Neural cell (in vitro differentiated cells): Measurements from ENCODE around the gene APOBEC3G. TPM values are rescaled to one million over a fixed set of nuclear protein-coding genes. Genes with fewer than 3 reads are reported as not detected.

Experiments
- H2AFZ ChIP-seq: fragments of 200-600, 300-800 bp; sonication (generic), shearing (Covaris generic); 2 replicates; pipeline ENCODE4 v1.6.0; 2014; ENCODE audit warnings: low read depth, mild to moderate bottlenecking, antibody characterized with exemption, low read length, moderate library complexity
- H3F3A ChIP-seq: fragments of 200-600 bp; shearing (Covaris generic); 2 replicates; pipeline ENCODE4 v1.6.1; 2016; ENCODE audit warnings: mild to moderate bottlenecking, moderate library complexity, mixed read lengths, antibody characterized with exemption, low read length; ENCODE audit not compliant: insufficient read depth, poor library complexity, severe bottlenecking
- H3K27ac ChIP-seq: fragments of 200-600, 300-800 bp; sonication (generic), shearing (Covaris generic); 2 replicates; pipeline ENCODE4 v1.5.1; 2014; ENCODE audit warnings: mild to moderate bottlenecking, low read length, moderate library complexity
- H3K27me3 ChIP-seq: fragments of 300-800, 200-600 bp; sonication (generic), shearing (Covaris generic); 2 replicates; pipeline ENCODE4 v1.6.0; 2014; ENCODE audit warnings: mild to moderate bottlenecking, low read depth, low read length, moderate library complexity; ENCODE audit not compliant: insufficient read depth
- H3K36me3 ChIP-seq: fragments of 300-800, 200-600 bp; sonication (generic), shearing (Covaris generic); 2 replicates; pipeline ENCODE4 v1.5.1; 2014; ENCODE audit warnings: mild to moderate bottlenecking, antibody characterized with exemption, low read length, moderate library complexity; ENCODE audit not compliant: insufficient read depth
- H3K4me2 ChIP-seq: fragments of 300-800, 200-600 bp; sonication (generic), shearing (Covaris generic); 2 replicates; pipeline ENCODE4 v1.6.0; 2014; ENCODE audit warnings: mild to moderate bottlenecking, low read length
- H3K4me3 ChIP-seq: fragments of 300-800, 200-600 bp; sonication (generic), shearing (Covaris generic); 2 replicates; pipeline ENCODE4 v1.5.1; 2014; ENCODE audit warnings: mild to moderate bottlenecking, low read length, moderate library complexity
- H3K79me2 ChIP-seq: fragments of 200-600 bp; shearing (Covaris generic); replicated peaks from 2 replicates; pipeline ENCODE4 v1.6.0; 2014; ENCODE audit warnings: mild to moderate bottlenecking, low read length, moderate library complexity; ENCODE audit not compliant: insufficient read depth
- H3K9ac ChIP-seq: fragments of 300-800, 200-600 bp; sonication (generic), shearing (Covaris generic); 2 replicates; pipeline ENCODE4 v1.6.1; 2016; ENCODE audit warnings: mild to moderate bottlenecking, low read length, mixed read lengths
- H3K9me2 ChIP-seq: fragments of 200-600 bp; shearing (Covaris generic); 2 replicates; pipeline ENCODE4 v1.6.1; 2016; ENCODE audit warnings: mild to moderate bottlenecking, low read length, mixed read lengths; ENCODE audit not compliant: insufficient read depth
- H3K9me3 ChIP-seq: fragments of 200-600, 300-800 bp; sonication (generic), shearing (Covaris generic); 2 replicates; pipeline ENCODE4 v1.6.1; 2016; ENCODE audit warnings: mild to moderate bottlenecking, mixed run types, low read length, moderate library complexity, mixed read lengths
- H4K20me1 ChIP-seq: fragments of 200-600 bp; shearing (Covaris generic); 2 replicates; pipeline ENCODE4 v1.6.1; 2016; ENCODE audit warnings: mild to moderate bottlenecking, mixed run types; ENCODE audit not compliant: insufficient read depth
- CTCF ChIP-seq: fragments of 450-650 bp; IDR thresholded peaks from 2 replicates; pipeline ENCODE4 v1.5.1; 2014; ENCODE audit warnings: antibody characterized with exemption, mild to moderate bottlenecking, moderate library complexity; ENCODE audit not compliant: poor library complexity, severe bottlenecking
- EP300 ChIP-seq: fragments of 450-650 bp; conservative IDR thresholded peaks from 2 replicates; pipeline ENCODE4 v1.6.1; 2014; ENCODE audit warnings: antibody characterized with exemption, mild to moderate bottlenecking, moderate library complexity; ENCODE audit not compliant: poor library complexity, severe bottlenecking
- EZH2 ChIP-seq: fragments of 200-600, 300-800 bp; shearing (Covaris generic), sonication (generic); IDR thresholded peaks from 2 replicates; pipeline ENCODE4 v1.6.1; 2014; ENCODE audit warnings: antibody characterized with exemption, low read length, borderline replicate concordance, mild to moderate bottlenecking; ENCODE audit not compliant: insufficient read depth, poor library complexity, severe bottlenecking
- MXI1 ChIP-seq: fragments of 450-650 bp; conservative IDR thresholded peaks from 2 replicates; pipeline ENCODE4 v1.6.1; 2014; ENCODE audit warnings: antibody characterized with exemption, mild to moderate bottlenecking; ENCODE audit not compliant: poor library complexity, severe bottlenecking
- POLR2AphosphoS5 ChIP-seq: IDR thresholded peaks from 2 replicates; pipeline ENCODE4 v1.6.1; 2012
- RAD21 ChIP-seq: fragments of 450-650 bp; conservative IDR thresholded peaks from 2 replicates; pipeline ENCODE4 v1.6.1; 2014; ENCODE audit warnings: antibody characterized with exemption, mild to moderate bottlenecking, moderate library complexity
- SMC3 ChIP-seq: fragments of 450-650 bp; conservative IDR thresholded peaks from 2 replicates; pipeline ENCODE4 v1.6.1; 2014; ENCODE audit warnings: antibody characterized with exemption, mild to moderate bottlenecking, moderate library complexity; ENCODE audit not compliant: poor library complexity
- TAF1 ChIP-seq: IDR thresholded peaks from 2 replicates; pipeline ENCODE4 v1.6.1; 2012; ENCODE audit warnings: low read depth
- polyA plus RNA-seq: library from polyadenylated mRNA; depleted of rRNA; stranded (reverse); fragments of >200 nt; gene quantifications from 2 replicates; pipeline ENCODE4 v1.2.3, GENCODE V29; 2014
- TF ChIP-seq, protein P1 (sequence below): IDR thresholded peaks from 2 replicates; pipeline ENCODE4 v1.6.1; 2012; ENCODE audit warnings: borderline replicate concordance

Gene APOBEC3G
- polyA plus RNA-seq, 1 donor from 2014 or later, result not detected

DNA sequence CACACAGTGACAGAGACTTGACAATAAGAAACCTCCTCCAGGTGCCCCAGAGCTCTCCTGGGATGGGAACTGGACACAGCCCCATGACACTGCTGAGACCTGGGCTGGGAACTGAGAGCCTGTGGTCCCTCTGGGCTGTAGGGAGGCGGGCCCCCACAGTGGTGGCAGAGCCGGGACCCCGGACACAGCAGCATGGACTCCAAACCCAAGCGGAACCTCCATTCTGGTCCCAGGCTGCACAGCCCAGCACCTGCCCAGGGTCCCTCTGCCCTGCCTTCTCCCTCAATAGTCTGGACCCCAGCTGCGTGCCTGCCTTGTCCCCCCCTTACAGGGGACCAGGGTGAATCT is 11.6 kb downstream of the APOBEC3G start:
- H2AFZ ChIP-seq, result no peak overlapping the region
- H4K20me1 ChIP-seq, result no peaks in the 10 kb centered on the region
- no peak overlapping the region for H3K4me3 ChIP-seq
- no peaks in the 10 kb centered on the region for H3K36me3 ChIP-seq
- no peaks in the 10 kb centered on the region for H3K79me2 ChIP-seq
- H3K27ac ChIP-seq, result no peak overlapping the region
- TF ChIP-seq MXI1 (no peak), EP300 (no peak), POLR2AphosphoS5 (no peak), CTCF (no peak), SMC3 (no peak), RAD21 (no peak), EZH2 (no peak), TAF1 (no peak)
- TF ChIP-seq, protein P1, sequence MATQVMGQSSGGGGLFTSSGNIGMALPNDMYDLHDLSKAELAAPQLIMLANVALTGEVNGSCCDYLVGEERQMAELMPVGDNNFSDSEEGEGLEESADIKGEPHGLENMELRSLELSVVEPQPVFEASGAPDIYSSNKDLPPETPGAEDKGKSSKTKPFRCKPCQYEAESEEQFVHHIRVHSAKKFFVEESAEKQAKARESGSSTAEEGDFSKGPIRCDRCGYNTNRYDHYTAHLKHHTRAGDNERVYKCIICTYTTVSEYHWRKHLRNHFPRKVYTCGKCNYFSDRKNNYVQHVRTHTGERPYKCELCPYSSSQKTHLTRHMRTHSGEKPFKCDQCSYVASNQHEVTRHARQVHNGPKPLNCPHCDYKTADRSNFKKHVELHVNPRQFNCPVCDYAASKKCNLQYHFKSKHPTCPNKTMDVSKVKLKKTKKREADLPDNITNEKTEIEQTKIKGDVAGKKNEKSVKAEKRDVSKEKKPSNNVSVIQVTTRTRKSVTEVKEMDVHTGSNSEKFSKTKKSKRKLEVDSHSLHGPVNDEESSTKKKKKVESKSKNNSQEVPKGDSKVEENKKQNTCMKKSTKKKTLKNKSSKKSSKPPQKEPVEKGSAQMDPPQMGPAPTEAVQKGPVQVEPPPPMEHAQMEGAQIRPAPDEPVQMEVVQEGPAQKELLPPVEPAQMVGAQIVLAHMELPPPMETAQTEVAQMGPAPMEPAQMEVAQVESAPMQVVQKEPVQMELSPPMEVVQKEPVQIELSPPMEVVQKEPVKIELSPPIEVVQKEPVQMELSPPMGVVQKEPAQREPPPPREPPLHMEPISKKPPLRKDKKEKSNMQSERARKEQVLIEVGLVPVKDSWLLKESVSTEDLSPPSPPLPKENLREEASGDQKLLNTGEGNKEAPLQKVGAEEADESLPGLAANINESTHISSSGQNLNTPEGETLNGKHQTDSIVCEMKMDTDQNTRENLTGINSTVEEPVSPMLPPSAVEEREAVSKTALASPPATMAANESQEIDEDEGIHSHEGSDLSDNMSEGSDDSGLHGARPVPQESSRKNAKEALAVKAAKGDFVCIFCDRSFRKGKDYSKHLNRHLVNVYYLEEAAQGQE, result no peak
- no peak overlapping the region for H3K9ac ChIP-seq
- no peaks in the 10 kb centered on the region for H3K9me2 ChIP-seq
- no peaks in the 10 kb centered on the region for H3K9me3 ChIP-seq
- H3K4me2 ChIP-seq, result no peak overlapping the region
- no peaks in the 10 kb centered on the region for H3F3A ChIP-seq
- no peaks in the 10 kb centered on the region for H3K27me3 ChIP-seq

DNA sequence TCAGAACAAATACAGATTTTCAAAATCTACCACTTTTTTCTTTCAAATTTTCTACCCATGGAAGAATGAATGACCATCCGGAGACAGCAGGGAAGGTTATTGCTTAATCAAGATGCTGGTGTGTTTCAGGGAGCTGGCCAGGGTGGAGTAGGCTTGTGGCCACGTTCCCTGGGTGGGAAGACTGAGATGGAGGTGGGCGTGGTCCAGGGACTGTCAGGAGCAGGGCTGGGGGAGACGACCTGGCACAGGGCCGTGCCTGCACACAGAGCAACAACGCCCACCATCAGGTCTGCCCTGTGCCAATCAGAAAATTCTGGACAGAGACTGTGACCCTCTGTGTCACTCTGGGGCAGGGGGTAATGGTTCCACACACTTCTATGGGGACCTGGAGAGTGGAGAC is 12.9 kb downstream of the APOBEC3G start:
- H3K9ac ChIP-seq, result no peak overlapping the region
- H3K4me2 ChIP-seq, result no peak overlapping the region
- no peaks in the 10 kb centered on the region for H3K27me3 ChIP-seq
- H3K36me3 ChIP-seq, result no peaks in the 10 kb centered on the region
- no peaks in the 10 kb centered on the region for H3F3A ChIP-seq
- no peaks in the 10 kb centered on the region for H3K9me3 ChIP-seq
- no peak overlapping the region for H2AFZ ChIP-seq
- H3K4me3 ChIP-seq, result no peak overlapping the region
- no peaks in the 10 kb centered on the region for H3K79me2 ChIP-seq
- H3K9me2 ChIP-seq, result no peaks in the 10 kb centered on the region
- no peak for TF ChIP-seq EP300
- no peak for TF ChIP-seq CTCF
- no peak for TF ChIP-seq RAD21
- no peak overlapping the region for H3K27ac ChIP-seq
- no peaks in the 10 kb centered on the region for H4K20me1 ChIP-seq
